Osteoblast (primary cell): Measurements from ENCODE around the gene PLB1. TPM values are rescaled to one million over a fixed set of nuclear protein-coding genes. Genes with fewer than 3 reads are reported as not detected.

Experiments used
- DNase-seq: peaks from one replicate; pipeline ENCODE4 v3.0.0; 2011; ENCODE audit warnings: low spot score, mixed read lengths; ENCODE audit not compliant: insufficient read length; ENCODE audit errors: missing footprints
- H2AFZ ChIP-seq: 2 replicates; pipeline ENCODE4 v1.6.0; 2011; ENCODE audit warnings: mild to moderate bottlenecking, low read length
- H3K27ac ChIP-seq: 2 replicates; pipeline ENCODE4 v1.5.1; 2011; ENCODE audit warnings: mild to moderate bottlenecking, low read depth, low read length, moderate library complexity
- H3K27me3 ChIP-seq: 2 replicates; pipeline ENCODE4 v1.6.0; 2012; ENCODE audit warnings: mild to moderate bottlenecking, control low read depth, inconsistent platforms, low read length, moderate library complexity; ENCODE audit not compliant: insufficient read depth
- H3K36me3 ChIP-seq: 2 replicates; pipeline ENCODE4 v1.5.1; 2011; ENCODE audit warnings: mild to moderate bottlenecking, low read length, control low read depth, moderate library complexity; ENCODE audit not compliant: insufficient read depth
- H3K4me1 ChIP-seq: 2 replicates; pipeline ENCODE4 v1.5.1; 2011; ENCODE audit warnings: mild to moderate bottlenecking, low read length, control low read depth, moderate library complexity; ENCODE audit not compliant: insufficient read depth
- H3K4me2 ChIP-seq: 2 replicates; pipeline ENCODE4 v1.6.0; 2011; ENCODE audit warnings: mild to moderate bottlenecking, low read length; ENCODE audit not compliant: insufficient read depth
- H3K4me3 ChIP-seq: fragments of 200-600 bp; sonication (generic); 3 replicates; pipeline ENCODE4 v1.5.1; 2012; ENCODE audit warnings: mild to moderate bottlenecking, low read length, inconsistent platforms; ENCODE audit not compliant: insufficient read depth
- H3K79me2 ChIP-seq: 2 replicates; pipeline ENCODE4 v1.6.0; 2012; ENCODE audit warnings: mild to moderate bottlenecking, low read length, control low read depth, inconsistent platforms; ENCODE audit not compliant: insufficient read depth
- H3K9me3 ChIP-seq: 2 replicates; pipeline ENCODE4 v1.5.1; 2011; ENCODE audit warnings: low read depth, low read length, control low read depth
- H4K20me1 ChIP-seq: 2 replicates; pipeline ENCODE4 v1.6.0; 2012; ENCODE audit warnings: mild to moderate bottlenecking, low read length, control low read depth; ENCODE audit not compliant: insufficient read depth
- total RNA-seq: library from RNA; depleted of rRNA; stranded (reverse); fragments of >200 nt; gene quantifications from 2 replicates; pipeline ENCODE4 v1.2.3, GENCODE V29; 2012
- TF ChIP-seq, protein P1 (sequence below): IDR thresholded peaks from 2 replicates; pipeline ENCODE4 v1.5.1; 2011; ENCODE audit warnings: mild to moderate bottlenecking, low read depth, low read length, moderate library complexity; ENCODE audit errors: extremely low read depth

Gene PLB1
- total RNA-seq, 1 donor: 0.36 TPM

DNA sequence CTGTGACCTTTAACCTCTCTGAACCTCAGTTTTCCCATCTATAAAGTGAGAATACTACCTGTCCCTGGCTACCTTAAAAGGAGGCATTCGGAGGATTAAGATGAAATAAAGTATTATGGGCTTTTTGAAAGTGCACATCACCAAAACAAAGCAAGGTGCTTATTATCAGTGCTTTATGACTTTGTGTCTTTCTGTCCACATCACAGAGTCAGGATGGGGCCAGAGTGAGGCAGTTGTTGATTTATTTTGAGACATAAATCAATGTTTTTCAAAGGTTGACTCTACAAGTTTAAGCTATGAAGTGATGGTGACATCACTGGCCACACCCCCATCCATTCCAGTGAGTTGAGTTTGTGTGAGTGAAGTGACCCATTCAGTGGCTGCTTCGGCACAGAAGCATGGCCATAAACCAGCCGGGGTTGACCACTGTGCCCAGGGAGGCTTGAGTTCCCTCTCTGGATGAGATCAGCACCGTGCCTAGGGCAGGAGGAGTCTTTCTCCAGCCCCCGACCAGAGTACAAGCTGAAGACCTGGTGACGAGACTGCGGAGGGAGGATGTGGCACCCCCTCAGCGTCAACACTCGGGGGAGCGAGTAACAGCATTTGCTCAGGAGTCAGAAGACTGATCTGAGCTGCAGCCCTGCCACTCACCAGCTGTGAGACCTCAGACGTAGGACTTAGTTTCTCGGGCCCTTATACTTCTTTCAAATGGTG, 166.8 kb downstream of the PLB1 start:
- Histone ChIP-seq H3K27ac (peak overlapping the region; percentile 75), H3K36me3 (no peaks in the 10 kb centered on the region), H3K4me1 (peaks cover 48% of the 10 kb centered on the region), H3K4me3 (peak overlapping the region; percentile 31), H3K27me3 (no peaks in the 10 kb centered on the region), H4K20me1 (peaks cover 2% of the 10 kb centered on the region), H3K9me3 (no peaks in the 10 kb centered on the region), H3K79me2 (no peaks in the 10 kb centered on the region), H3K4me2 (peak overlapping the region; percentile 51), H2AFZ (peak overlapping the region; percentile 67)
- TF ChIP-seq, protein P1, sequence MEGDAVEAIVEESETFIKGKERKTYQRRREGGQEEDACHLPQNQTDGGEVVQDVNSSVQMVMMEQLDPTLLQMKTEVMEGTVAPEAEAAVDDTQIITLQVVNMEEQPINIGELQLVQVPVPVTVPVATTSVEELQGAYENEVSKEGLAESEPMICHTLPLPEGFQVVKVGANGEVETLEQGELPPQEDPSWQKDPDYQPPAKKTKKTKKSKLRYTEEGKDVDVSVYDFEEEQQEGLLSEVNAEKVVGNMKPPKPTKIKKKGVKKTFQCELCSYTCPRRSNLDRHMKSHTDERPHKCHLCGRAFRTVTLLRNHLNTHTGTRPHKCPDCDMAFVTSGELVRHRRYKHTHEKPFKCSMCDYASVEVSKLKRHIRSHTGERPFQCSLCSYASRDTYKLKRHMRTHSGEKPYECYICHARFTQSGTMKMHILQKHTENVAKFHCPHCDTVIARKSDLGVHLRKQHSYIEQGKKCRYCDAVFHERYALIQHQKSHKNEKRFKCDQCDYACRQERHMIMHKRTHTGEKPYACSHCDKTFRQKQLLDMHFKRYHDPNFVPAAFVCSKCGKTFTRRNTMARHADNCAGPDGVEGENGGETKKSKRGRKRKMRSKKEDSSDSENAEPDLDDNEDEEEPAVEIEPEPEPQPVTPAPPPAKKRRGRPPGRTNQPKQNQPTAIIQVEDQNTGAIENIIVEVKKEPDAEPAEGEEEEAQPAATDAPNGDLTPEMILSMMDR: no peak
- peak; percentile 89 for DNase-seq

DNA sequence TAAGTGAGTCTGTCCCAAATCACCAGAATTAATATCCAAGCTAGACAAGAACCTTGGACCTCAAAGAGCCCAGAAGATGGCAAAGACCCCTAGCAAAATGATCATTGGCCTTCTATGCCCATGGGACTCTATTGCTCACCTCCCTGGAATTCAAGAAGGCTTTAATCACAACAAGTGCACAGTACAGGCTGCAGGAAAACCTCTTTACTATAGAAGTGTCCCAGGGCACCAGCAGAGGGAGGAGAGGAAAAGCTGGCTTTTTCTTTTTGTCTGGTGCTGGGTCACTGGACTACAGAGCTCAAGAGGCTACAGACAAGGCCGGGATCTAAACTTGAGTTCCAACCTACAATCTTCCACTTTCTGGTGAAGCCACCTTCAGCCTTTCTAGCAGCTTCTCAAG, 167.5 kb downstream of the PLB1 start:
- Histone ChIP-seq H3K4me1 (peaks cover 46% of the 10 kb centered on the region), H4K20me1 (peaks cover 2% of the 10 kb centered on the region), H3K27ac (peak overlapping the region; percentile 75)

DNA sequence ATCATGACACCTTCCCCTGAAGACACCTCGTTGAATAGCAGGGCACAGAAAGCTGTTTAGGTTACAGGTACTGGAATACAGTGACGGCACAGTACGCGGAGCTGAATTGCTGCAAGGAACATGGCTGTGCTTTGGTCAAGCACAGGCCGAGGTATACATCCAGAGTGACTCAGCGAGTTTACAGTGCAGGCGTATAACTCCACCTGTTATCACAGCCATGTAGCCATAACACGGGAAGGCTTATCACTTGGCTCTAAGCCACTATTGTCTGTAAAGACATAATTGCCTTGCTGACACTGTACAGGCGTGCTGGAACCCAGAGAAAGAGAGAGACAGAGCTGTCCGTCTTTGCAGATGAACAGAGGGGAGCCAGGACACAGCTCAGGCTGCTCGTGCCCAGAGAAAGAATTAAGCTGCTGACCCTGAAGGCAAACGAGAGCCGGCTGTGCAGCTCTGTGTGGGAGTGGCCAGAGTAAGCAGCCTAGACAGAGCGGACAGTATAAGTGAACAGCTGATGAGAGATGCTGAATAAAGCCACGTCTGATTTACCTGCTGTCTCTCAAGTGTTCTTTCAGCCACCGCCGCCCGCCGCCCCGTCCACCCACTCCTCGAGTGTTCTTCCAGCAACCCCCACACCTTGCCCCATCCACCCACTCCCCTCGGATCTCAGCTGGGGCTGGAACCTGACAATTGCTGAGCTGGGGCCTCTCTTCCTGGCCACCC, 168.4 kb downstream of the PLB1 start:
- Histone ChIP-seq H3K4me2 (peak overlapping the region; percentile 67), H3K4me3 (no peak overlapping the region), H2AFZ (no peak overlapping the region), H4K20me1 (peaks cover 2% of the 10 kb centered on the region), H3K9me3 (no peaks in the 10 kb centered on the region), H3K4me1 (peaks cover 46% of the 10 kb centered on the region), H3K79me2 (no peaks in the 10 kb centered on the region), H3K27ac (peak overlapping the region; percentile 40), H3K36me3 (no peaks in the 10 kb centered on the region), H3K27me3 (no peaks in the 10 kb centered on the region)
- TF ChIP-seq, protein P1: no peak
- DNase-seq: no peak

More for the DNA sequence above, 167.5 kb downstream of the PLB1 start:
- TF ChIP-seq, protein P1: peak; percentile 48
- H3K27me3 ChIP-seq: no peaks in the 10 kb centered on the region
- H3K4me2 ChIP-seq: peak overlapping the region; percentile 51
- H3K36me3 ChIP-seq: no peaks in the 10 kb centered on the region
- H3K4me3 ChIP-seq: no peak overlapping the region
- no peaks in the 10 kb centered on the region for H3K9me3 ChIP-seq
- H3K79me2 ChIP-seq: no peaks in the 10 kb centered on the region
- peak; percentile 90 for DNase-seq
- no peak overlapping the region for H2AFZ ChIP-seq
